Epidermal melanocyte (primary cell): ENCODE data around the gene GOLGA8G.
"Not testable (repeated sequence)": the region's sequence is repeated elsewhere in the genome, so short reads cannot be mapped to it uniquely, and the experiment has no call there.

Source experiments
- DNase-seq: peaks from one replicate; pipeline ENCODE4 v3.0.0; 2011; ENCODE audit warnings: low spot score; ENCODE audit not compliant: insufficient read length

The GOLGA8G gene, protein sequence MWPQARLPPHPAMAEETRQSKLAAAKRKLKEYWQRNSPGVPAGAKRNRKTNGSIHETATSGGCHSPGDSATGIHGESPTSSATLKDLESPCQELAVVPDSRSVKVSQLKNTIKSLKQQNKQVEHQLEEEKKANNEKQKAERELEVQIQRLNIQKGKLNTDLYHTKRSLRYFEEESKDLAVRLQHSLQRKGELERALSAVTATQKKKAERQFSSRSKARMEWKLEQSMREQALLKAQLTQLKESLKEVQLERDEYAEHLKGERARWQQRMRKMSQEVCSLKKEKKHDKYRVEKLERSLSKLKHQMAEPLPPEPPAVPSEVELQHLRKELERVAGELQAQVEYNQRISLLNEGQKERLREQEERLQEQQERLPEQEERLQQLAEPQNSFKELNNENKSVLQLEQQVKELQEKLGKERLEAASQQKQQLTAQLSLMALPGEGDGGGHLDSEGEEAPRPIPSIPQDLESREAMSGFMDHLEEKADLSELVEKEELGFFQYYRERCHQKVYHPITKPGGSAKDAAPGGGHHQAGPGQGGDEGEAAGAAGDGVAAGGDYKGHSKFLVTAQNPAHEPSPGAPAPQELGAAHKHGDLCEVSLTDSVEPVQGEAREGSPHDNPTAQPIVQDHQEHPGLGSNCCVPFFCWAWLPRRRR

DNA sequence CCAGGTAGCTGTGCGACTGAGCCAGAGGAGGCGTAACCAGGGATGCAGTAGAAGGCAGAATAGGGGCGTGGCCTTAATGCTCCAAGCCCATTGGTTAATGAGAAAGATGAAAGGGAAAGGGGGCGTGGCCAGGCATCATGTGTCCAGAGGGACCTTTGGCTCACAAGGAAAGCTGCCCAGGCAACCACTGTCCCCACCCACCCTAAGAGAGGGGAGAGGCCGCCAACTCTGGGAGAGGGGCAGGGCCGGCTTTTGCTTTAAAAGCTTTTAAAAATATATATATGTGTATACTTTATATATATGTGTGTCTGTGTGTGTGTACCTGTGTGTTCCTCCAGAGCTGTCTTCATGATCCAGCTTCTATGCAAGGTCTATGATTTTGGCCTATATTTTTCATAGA is at the start of gene GOLGA8G:
Gene GOLGA8G, minus strand, starts transcription at position 18 of the 400 bp plus-strand sequence. CDS start 62 bp downstream, outside the sequence.
- DNase-seq, result not testable (repeated sequence)

DNA sequence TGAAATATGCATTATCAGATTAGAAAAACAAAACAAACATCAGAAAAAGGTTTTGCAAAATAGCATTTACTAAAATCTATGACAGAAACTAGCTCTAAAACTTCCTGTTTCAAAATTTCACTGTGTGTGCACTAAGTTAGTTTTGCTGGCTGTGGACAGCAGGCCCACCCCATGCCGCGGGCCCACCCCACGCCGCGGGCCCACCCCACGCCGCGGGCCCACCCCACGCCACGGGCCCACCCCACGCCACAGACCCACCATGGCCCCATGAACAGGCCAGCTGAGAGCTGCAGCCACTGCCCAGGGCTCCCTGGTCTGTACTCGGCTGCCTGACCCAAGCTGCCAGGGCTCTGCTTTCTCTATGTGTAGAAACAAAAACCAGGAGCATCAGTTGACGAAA is 40.6 kb upstream of the GOLGA8G start:
- DNase-seq, result not testable (repeated sequence)

DNA sequence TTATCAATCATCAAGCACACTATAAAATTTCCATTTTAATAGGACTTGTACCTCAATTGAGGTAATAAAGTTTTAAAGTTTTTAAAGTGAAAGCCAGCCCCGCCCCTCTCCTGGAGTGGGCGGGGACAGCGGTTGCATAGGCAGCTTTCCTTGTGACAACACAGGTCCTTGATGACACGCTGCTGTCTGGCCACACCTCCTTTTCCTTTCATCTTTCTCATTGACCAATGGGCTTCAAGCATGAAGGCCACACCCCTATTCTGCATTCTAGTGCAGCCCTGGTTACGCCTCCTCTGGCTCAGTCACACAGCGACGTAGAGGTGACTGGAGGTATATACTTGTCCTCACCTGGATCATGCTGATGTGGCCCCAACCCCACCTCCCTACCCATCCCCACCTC is 20.5 kb upstream of the GOLGA8G start, which contains the start of gene GOLGA6L25:
Gene GOLGA6L25, plus strand, starts transcription at position 301 of the 400 bp plus-strand sequence. Its CDS starts 61 bp downstream, at position 362.
- DNase-seq, result not testable (repeated sequence)

DNA sequence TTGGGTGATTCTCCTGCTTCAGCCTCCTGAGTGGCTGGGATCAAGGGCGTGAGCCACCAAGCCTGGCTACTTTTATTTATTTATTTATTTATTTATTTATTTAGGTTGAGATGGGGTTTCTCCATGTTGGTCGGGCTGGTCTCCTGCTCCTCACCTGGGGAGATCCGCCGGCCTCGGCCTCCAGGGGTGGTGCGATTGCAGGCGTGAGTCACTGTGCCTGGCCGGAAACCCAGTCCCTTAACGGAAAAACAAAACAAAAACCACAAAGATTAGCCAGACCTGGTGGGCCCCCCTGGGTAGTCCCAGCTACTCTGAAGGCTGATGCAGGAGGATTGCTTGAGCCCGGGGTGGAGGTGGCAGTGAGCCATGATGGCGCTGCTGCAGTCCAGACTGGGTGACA is 17.6 kb downstream of the GOLGA8G start:
- not testable (repeated sequence) for DNase-seq

DNA sequence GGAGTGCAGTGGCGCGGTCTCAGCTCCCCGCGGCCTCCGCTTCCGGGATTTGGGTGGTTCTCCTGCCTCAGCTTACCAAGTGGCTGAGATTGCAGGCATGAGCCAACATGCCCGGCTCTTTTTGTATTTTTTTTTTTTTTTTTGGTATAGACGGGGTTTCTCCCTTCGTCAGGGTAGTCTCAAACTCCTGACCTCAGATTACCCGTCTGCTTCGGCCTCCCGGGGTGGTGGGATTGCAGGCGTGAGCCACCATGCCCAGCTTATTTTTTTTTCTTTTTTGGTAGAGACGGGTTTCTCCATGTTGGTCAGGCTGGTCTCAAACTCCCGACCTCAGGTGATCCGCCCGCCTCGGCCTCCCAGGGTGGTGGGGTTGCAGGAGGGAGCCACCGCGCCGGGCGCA is 18.6 kb downstream of the GOLGA8G start:
- DNase-seq, result not testable (repeated sequence)

DNA sequence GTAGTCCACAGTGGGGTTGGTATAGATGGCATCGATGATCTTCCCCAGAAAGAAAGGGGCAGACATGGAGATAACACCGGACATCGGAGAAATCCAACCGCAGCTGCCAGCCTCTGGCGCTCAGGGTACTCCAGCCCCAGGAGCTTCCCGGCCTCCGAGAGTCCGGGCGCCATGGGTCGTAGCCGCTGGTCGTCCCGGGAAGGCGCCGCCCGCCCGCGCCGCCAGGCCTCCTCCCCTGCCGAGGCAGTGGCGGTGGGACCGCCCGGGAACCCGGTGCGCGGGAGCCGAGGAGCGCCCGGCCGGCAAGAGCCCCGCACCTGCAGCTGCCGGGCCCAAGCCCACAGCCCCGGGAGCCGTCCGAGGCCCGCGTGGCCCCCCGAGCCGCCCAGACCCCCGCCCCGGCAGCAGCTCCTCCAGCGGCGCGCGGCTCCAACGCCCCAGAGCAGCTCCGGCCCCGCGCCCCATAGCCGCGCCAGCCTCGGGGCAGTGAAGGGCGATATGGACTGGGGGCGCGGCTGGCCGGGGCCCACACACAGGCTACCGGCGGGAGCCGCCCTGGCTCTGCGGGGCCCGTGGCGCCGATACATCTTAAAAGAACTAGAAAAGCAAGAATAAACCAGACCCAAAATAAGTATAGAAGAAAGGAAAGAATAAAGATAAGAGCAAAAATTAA is 24.4 kb downstream of the GOLGA8G start:
- DNase-seq, result not testable (repeated sequence)

DNA sequence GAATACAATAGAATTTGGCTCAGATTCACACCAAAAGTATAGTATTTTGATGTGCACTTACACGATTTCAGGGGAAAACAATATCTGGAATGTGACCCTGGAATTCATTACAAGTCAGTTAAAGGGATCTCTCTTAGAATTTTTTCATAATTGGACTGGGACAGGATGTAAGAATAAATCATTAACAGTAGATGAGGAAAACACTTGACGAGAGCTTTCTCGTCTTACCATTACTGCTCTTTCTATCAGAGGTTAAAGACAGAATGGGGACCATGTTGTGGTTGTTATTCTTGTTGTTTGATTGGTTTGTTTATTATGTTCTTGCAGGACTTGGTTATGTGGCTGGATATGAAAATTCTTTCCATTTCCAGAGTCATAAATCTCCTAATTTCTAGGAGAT is 51.4 kb downstream of the GOLGA8G start:
- not testable (repeated sequence) for DNase-seq
